NCI-H526 treated with DMSO at 0.1 percent for 48 hours (cell line): ENCODE results near the gene CEP57.
"Not testable (repeated sequence)": the region's sequence is repeated elsewhere in the genome, so short reads cannot be mapped to it uniquely, and the experiment has no call there.

Experiments used
- DNase-seq: peaks from one replicate; lab custom pipeline; 2025; lab: John Stamatoyannopoulos, UW

Gene CEP57

GRCh38 chr11:95860024-95860423 lies 69.7 kb downstream of the CEP57 start:
- DNase-seq: not testable (repeated sequence)

GRCh38 chr11:95863486-95864140 lies 73.3 kb downstream of the CEP57 start:
- no peak for DNase-seq

GRCh38 chr11:95867105-95867504 lies 76.8 kb downstream of the CEP57 start:
- DNase-seq: no peak

DNA sequence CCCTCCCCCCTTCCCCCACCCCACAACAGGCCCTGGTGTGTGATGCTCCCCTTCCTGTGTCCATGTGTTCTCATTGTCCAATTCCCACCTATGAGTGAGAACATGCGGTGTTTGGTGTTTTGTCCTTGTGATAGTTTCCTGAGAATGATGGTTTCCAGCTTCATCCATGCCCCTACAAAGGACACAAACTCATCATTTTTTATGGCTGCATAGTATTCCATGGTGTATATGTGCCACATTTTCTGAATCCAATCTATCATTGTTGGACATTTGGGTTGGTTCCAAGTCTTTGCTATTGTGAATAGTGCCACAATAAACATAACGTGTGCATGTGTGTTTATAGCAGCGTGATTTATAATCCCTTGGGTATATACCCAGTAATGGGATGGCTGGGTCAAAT lies 80.6 kb downstream of the CEP57 start:
- not testable (repeated sequence) for DNase-seq

GRCh38 chr11:95877291-95877690 lies 87.0 kb downstream of the CEP57 start:
- no peak for DNase-seq
